KMS-11 (cell line): ENCODE data around the gene BEST3.

Experiments used
- H2AFZ ChIP-seq: fragments of 200-600 bp; sonication (generic); 2 replicates; pipeline ENCODE4 v1.6.1; 2016; ENCODE audit warnings: antibody characterized with exemption, mixed run types, low read depth
- H3K27ac ChIP-seq: fragments of 200-600 bp; sonication (generic); 2 replicates; pipeline ENCODE4 v1.6.1; 2016; ENCODE audit warnings: mild to moderate bottlenecking, mixed run types
- H3K27me3 ChIP-seq: fragments of 200-600 bp; sonication (generic); 2 replicates; pipeline ENCODE4 v1.6.1; 2017; ENCODE audit warnings: mild to moderate bottlenecking, low read depth, mixed run types, moderate library complexity; ENCODE audit not compliant: insufficient read depth
- H3K36me3 ChIP-seq: fragments of 200-600 bp; sonication (generic); 2 replicates; pipeline ENCODE4 v1.6.1; 2017; ENCODE audit warnings: mild to moderate bottlenecking, mixed run types; ENCODE audit not compliant: insufficient read depth
- H3K4me1 ChIP-seq: fragments of 200-600 bp; sonication (generic); 2 replicates; pipeline ENCODE4 v1.6.1; 2016; ENCODE audit warnings: mild to moderate bottlenecking, low read depth, mixed run types; ENCODE audit not compliant: poor library complexity, severe bottlenecking
- H3K4me2 ChIP-seq: fragments of 200-600 bp; sonication (generic); 2 replicates; pipeline ENCODE4 v1.7.0; 2016; ENCODE audit warnings: mild to moderate bottlenecking, mixed run types
- H3K4me3 ChIP-seq: fragments of 200-600 bp; sonication (generic); IDR thresholded peaks from 2 replicates; pipeline ENCODE4 v1.6.1; 2017; ENCODE audit warnings: low read depth, low read length, mixed read lengths; ENCODE audit not compliant: insufficient read depth
- H3K79me2 ChIP-seq: fragments of 200-600 bp; sonication (generic); 2 replicates; pipeline ENCODE4 v1.6.1; 2016; ENCODE audit warnings: low read depth, mixed run types; ENCODE audit not compliant: insufficient read depth
- H3K9ac ChIP-seq: fragments of 200-600 bp; sonication (generic); 2 replicates; pipeline ENCODE4 v1.6.1; 2016; ENCODE audit warnings: mild to moderate bottlenecking, mixed run types
- H4K20me1 ChIP-seq: fragments of 200-600 bp; sonication (generic); 2 replicates; pipeline ENCODE4 v1.6.1; 2016; ENCODE audit warnings: mild to moderate bottlenecking, mixed run types; ENCODE audit not compliant: insufficient read depth
- TF ChIP-seq, protein P1 (sequence below): fragments of 200-600 bp; sonication (generic); conservative IDR thresholded peaks from 2 replicates; pipeline ENCODE4 v1.6.1; 2017; ENCODE audit warnings: low read depth, mild to moderate bottlenecking, antibody characterized with exemption, low read length, moderate library complexity, mixed read lengths

Gene BEST3

DNA sequence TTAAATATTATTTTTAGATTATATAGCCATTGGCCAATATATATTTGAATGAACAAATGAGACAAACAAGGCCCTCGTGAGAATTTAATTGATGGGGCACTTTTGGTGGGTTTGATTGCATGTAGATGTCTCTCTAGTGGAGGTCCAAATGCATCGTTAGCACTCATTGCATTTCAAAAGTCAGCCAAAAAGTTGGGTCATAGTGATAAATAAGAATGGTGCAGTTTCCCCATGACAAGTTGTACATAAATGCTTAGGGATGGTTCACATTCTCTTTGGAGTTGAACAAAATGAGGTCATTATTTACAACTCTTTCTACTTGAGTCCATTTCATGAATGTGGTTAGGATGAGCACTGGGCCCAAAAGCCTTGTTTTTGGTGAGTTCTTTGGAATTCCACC is 1.0 kb downstream of the BEST3 start:
- Histone ChIP-seq H3K9ac (peak overlapping the region; percentile 58; the same call in 1 of the 2 replicates), H3K79me2 (no peaks in the 10 kb centered on the region; the same call in 1 of the 2 replicates), H3K36me3 (no peaks in the 10 kb centered on the region), H4K20me1 (no peaks in the 10 kb centered on the region), H3K4me2 (peak overlapping the region; percentile 61), H2AFZ (peak overlapping the region; percentile 80; the same call in 1 of the 2 replicates), H3K4me3 (no peak overlapping the region), H3K4me1 (peaks cover 36% of the 10 kb centered on the region), H3K27ac (no peak overlapping the region), H3K27me3 (no peaks in the 10 kb centered on the region)
- TF ChIP-seq, protein P1, sequence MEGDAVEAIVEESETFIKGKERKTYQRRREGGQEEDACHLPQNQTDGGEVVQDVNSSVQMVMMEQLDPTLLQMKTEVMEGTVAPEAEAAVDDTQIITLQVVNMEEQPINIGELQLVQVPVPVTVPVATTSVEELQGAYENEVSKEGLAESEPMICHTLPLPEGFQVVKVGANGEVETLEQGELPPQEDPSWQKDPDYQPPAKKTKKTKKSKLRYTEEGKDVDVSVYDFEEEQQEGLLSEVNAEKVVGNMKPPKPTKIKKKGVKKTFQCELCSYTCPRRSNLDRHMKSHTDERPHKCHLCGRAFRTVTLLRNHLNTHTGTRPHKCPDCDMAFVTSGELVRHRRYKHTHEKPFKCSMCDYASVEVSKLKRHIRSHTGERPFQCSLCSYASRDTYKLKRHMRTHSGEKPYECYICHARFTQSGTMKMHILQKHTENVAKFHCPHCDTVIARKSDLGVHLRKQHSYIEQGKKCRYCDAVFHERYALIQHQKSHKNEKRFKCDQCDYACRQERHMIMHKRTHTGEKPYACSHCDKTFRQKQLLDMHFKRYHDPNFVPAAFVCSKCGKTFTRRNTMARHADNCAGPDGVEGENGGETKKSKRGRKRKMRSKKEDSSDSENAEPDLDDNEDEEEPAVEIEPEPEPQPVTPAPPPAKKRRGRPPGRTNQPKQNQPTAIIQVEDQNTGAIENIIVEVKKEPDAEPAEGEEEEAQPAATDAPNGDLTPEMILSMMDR = no peak

GRCh38 chr12:69694123-69694522 is 5.0 kb downstream of the BEST3 start:
- Histone ChIP-seq H3K4me3 (no peak overlapping the region), H3K9ac (no peak overlapping the region), H3K4me1 (peaks cover 25% of the 10 kb centered on the region), H4K20me1 (no peaks in the 10 kb centered on the region), H3K4me2 (no peak overlapping the region), H3K79me2 (no peaks in the 10 kb centered on the region; the same call in 1 of the 2 replicates), H3K27me3 (no peaks in the 10 kb centered on the region), H3K27ac (no peak overlapping the region), H3K36me3 (no peaks in the 10 kb centered on the region), H2AFZ (no peak overlapping the region)
- TF ChIP-seq, protein P1 = no peak

- Histone ChIP-seq H4K20me1 (no peaks in the 10 kb centered on the region), H3K27me3 (no peaks in the 10 kb centered on the region), H3K9ac (no peak overlapping the region), H3K4me1 (peaks cover 24% of the 10 kb centered on the region), H3K36me3 (no peaks in the 10 kb centered on the region), H3K79me2 (no peaks in the 10 kb centered on the region), H3K4me2 (no peak overlapping the region), H3K4me3 (no peak overlapping the region), H2AFZ (no peak overlapping the region), H3K27ac (no peak overlapping the region)
- TF ChIP-seq, protein P1 = no peak
Observed at GRCh38 chr12:69689638-69690037, 9.5 kb downstream of the BEST3 start.

- H3K9ac ChIP-seq = no peak overlapping the region
- H3K27me3 ChIP-seq = no peaks in the 10 kb centered on the region
- H3K4me3 ChIP-seq = no peak overlapping the region
- H2AFZ ChIP-seq = no peak overlapping the region
- peaks cover 24% of the 10 kb centered on the region for H3K4me1 ChIP-seq
- no peaks in the 10 kb centered on the region for H3K36me3 ChIP-seq
- TF ChIP-seq, protein P1 = no peak
- H3K27ac ChIP-seq = no peak overlapping the region
- H3K4me2 ChIP-seq = no peak overlapping the region
- no peaks in the 10 kb centered on the region for H4K20me1 ChIP-seq
- H3K79me2 ChIP-seq = no peaks in the 10 kb centered on the region
Observed at GRCh38 chr12:69688471-69689427, 10.4 kb downstream of the BEST3 start.
